NCI-H446 treated with DMSO at 0.1 percent for 48 hours (cell line): Measurements from ENCODE around the gene SFXN5.

Experiments
- DNase-seq: peaks from one replicate; lab custom pipeline; 2025; lab: John Stamatoyannopoulos, UW

The SFXN5 gene

DNA sequence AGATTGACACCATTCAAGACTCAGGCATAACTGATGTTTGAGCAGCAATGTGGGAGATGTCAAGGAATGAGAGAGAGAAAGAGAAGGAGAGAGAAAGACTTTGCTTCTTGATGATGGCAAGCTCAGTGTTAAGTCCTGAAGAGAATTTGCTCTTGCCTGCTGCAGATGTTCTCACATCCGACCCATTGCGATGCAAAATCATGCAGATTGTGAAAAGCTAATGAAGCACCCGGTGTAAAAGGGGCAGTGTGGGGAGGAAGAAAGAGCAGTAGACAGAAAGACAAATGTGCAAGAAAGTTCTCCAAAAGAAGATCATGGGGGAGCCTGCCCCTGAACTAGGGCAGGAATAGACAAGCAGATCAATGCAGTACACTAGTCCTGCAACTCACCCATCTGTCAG lies 96.5 kb downstream of the SFXN5 start:
- DNase-seq, result no peak

DNA sequence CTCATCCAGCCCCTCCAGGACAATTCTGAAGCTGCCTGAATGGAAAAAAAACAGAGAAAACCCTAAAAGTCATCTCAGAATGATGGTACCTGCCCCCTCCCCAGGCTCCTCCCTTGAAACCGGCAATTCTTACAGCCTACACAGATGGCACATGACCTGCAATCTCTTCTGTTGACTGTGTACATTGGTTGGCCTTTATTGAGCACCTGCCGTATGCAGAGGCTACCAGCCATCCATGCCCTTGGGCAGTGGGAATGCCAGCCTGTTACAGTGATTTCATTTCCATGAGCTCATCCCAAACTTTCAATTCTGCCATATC lies 97.1 kb downstream of the SFXN5 start:
- DNase-seq, result no peak

GRCh38 chr2:72973566-72974435 lies 97.7 kb downstream of the SFXN5 start:
- peak; percentile 17 for DNase-seq

DNA sequence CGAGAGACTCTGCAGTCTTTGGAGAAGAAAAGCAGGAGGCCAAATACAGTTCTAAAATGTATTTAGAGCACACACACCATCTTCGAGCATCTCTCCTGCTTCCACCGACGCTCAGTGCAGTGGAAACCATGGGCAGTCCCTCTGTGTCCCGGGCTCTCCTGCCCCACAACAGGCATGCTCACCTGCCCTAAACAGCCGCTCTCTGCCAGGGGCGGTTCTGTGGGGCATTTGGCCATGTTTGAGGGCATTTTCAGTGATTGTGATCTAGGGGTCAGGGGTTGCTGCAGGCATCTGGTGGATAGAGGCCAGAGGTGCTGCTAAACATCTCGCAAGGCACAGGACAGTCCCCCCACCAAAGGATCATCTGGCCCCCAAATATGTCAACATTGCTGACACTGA lies 98.4 kb downstream of the SFXN5 start:
- DNase-seq, result no peak

DNA sequence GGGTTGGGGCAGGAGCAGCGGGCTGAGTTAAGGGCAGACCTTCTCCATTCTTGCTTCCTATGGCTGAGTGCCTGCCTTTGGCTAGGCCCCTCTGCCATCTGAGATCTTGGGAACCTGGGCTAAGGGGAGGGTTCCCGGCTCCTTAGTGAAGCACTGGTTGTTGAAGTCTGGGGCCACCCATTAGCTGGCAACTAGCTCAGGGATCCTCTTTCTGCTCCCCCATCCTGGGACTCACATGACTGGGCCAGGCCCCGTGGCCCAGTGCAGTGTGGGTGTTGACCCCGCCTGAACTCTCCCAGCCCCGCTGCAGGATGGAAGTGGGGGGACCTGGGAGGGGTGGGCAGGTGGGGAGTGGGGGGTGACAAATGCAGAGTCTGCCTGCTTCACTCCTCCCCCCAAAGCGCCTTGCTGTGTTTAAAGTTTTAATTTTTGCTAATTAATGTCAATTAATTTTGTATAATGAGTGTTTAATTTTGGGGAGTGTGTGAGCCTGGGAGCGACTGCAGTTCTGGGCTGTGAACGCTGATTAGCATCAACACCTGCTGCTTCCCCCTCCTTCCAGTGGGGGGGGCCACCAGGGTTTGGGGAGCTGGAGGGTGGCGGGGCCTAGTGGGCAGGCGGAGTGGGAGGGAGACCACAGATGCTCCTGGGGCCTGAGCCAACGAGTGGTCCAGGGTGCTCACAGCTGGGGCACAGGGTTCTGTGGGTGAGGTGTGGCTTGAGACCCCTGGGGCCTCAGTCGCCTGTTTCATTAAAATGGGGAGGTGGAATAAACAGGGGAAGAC lies 99.0 kb downstream of the SFXN5 start:
- no peak for DNase-seq

GRCh38 chr2:72971036-72971435 lies 100.5 kb downstream of the SFXN5 start:
- no peak for DNase-seq

- DNase-seq, result no peak
Observed at GRCh38 chr2:72969706-72970105, 101.8 kb downstream of the SFXN5 start.

DNA sequence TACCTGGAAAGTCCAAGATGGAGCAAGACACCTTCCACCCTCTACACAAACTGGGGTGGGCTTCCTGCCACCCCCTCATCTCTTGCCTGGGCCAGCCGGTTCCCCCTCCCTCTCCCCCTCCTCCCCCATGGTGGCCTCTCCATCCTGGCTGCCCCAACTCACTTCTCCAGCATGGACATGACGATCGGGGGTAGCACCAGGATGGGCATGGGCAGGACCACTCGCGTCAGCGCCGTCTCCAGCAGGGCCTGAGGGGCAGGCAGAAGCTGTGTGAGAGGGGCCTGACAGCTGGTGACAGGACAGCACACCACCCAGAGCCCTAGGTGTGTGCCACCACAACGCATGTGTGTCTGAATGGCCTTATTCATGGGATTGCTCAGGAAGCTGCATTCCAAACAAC lies 103.2 kb downstream of the SFXN5 start:
- DNase-seq, result no peak

GRCh38 chr2:72965770-72966450 lies 105.6 kb downstream of the SFXN5 start:
- DNase-seq, result no peak

- DNase-seq, result no peak
Observed at GRCh38 chr2:72965016-72965415, 106.5 kb downstream of the SFXN5 start.

DNA sequence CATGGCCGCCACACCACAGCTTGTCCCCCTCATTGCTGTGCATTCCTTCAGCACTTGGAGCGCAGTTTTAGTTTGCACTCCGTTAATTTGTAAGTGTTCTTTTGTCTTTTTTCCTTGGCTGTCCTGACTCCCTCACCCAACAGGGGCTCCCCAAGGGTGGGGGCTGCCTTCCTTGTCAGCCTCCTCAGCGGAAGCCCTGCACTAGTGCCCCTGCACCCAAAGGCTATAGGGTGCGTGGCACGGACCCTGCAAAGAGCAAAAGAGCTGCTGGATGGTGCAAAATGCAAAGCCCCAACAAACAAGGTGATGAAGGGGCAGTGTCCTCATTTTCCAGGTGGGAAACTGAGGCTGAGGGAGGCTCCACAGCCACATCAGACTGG lies 107.4 kb downstream of the SFXN5 start:
- no peak for DNase-seq

DNA sequence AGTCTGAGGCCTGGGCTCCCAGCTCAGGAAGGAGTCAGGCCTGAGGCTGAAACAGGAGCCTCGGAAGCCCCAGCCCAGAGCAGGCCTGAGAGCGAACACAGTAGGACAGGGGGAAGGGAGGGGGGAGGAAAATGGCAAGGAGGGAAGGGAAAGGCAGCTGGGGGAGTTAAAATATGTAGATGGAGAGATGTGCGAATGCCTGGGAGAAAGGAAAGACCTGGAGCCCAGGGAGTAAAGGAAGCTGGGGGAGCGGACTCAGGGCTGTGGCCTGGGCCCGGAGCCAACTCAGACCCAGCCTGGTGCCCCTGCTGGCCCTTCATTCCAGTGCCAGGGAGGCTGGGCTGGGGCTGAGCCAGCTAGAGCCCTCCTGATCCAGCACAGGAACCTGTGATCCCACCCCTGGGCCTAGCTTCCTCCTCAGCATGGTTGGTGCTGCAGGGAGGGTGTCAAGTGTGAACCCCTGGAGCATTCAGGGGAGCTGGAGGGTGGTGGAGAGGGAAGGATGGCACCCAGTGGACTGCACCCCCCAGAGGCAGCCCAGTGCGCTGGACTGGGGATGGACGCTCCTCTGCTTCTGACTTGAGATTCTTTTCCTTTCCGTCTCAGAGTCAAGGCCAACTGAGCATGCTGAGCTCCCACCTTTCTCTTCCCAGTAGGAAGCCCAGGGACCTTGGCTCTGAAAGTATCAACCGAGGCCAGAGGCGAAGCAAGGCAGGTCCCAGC lies 107.9 kb downstream of the SFXN5 start:
- DNase-seq, result no peak

- no peak for DNase-seq
Observed at GRCh38 chr2:72962911-72963310, 108.6 kb downstream of the SFXN5 start.

- no peak for DNase-seq
Observed at GRCh38 chr2:72961853-72962468, 109.6 kb downstream of the SFXN5 start.

GRCh38 chr2:72961036-72961720 lies 110.3 kb downstream of the SFXN5 start:
- DNase-seq, result no peak

DNA sequence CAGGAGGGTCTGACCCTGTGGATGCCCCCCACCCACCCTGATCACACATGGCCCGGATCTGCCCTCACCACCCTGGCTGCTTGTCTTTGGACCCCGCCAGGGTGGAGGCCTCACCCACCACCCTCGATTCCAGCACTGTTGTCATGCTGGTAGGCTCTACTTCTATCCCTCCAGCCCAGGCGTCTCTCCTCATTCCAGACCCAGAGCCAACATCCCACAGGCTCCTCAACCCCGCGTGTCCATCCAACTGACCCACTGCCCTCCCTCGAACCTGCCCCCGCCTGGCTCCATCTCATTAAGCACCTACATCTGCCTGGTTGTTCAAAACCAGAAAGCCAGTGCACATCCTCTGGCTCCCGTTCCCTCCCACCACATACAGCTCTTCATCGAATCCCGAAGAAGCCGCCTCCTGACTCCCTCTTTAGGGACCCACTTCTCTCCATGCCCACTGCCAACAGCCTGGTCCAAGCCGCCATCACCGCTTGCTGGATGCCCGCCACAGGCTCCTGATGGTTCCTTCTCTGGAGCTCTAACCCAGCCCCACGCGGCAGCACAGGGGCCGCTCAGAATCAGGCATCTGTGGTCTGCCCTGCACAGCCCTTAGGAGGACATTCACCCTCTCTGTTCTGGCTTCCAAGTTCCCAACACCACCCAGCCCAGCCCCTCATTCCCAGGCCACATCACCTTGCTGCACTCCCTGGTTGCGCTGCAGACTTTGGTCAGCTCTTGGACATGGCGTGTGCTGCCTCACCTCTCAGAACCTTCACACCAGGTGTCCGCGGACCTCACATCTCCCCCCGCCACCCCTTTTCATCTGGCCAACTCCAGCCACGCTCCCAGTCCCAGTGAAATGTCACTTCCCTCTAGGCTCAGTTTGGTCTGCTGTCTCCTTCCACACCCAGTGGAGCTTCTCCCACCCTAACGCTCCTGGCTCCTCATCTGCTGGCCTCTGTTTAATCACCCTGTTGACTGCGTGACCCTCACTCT lies 111.2 kb downstream of the SFXN5 start:
- no peak for DNase-seq

- DNase-seq, result no peak
Observed at GRCh38 chr2:72959554-72959953, 112.0 kb downstream of the SFXN5 start.

DNA sequence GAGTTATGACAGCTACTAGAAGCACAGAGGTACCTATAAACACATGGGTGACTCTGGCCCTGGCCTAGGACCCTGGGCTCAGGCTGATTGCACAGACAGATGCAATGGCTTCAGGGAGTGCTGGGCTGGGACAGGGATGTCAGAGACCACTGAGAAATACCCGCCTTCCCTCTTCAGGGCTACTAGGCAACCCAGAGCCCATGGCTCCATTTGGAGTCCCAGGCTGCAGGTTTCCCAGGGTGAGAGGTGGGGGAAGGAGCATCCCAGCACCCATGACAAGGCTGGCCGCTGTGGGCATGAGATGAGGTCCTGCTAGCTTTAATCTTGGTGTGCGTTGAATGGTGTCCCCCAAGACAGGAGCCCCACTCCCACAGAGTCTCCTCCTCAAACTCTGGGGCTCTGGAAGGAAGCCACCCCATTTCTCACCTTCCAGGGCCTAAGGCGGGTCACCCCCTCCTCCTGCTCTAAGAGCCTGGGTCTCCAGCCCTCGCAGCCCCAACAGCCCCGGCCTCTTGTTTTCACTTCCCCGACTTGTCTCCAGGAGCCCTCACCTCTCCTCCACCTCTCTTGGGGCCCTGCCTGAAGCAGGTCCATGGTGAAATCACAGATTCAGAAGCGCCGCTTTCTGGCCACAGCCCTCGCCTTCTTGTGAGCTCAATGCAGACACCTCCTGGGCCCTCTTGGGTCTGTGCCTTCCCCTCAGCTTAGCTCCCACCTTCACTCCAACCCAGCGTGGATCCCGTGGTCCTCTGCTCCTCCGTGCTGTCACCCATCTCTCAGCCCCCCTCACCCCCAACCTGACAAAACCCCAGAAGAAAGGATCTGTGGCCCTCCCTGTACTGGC lies 112.7 kb downstream of the SFXN5 start:
- DNase-seq, result no peak

DNA sequence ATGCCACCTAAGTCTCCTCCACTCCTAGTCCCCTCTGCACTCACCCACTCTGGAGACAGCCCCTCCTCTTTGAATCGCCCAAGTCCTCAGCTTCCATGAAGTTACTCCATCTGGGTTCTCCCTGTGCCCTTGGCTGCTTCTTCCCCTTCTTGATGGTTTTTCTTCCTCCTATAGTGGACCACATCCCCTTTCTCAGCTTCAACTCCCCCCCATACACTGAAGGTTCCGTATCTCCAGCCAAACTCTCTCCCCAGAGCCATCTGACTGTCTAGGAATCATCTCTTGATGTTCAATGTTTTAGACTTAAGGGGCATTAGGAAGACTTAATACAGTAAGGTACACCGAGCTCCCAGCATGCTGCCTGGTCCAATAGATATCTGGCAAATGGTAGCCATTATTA lies 114.6 kb downstream of the SFXN5 start:
- no peak for DNase-seq
